Upper lobe of left lung (tissue), 6 donors: ENCODE results near the gene RAB21. TPM values are rescaled to one million over a fixed set of nuclear protein-coding genes. Genes with fewer than 3 reads are reported as not detected.

Source experiments
- ATAC-seq, 2 donors: fragments of 200-7000 bp; cut with Tn5 transposase; one replicate each; pipeline ENCODE4 v1.9.1; 2022; ENCODE audit warnings: mild to moderate bottlenecking in 2 of 2, moderate library complexity in 2 of 2; ENCODE audit not compliant: low FRiP score in 2 of 2
- DNase-seq, 2 donors: peaks; one replicate each; pipeline ENCODE4 v3.0.0-alpha.2; 2019 to 2020
- H3K27ac ChIP-seq, 4 donors: fragments of 200-600 bp; sonication (generic); one replicate each; pipeline ENCODE4 v1.5.1; 2016 to 2019
- H3K27me3 ChIP-seq, 4 donors: fragments of 200-600 bp; sonication (generic); one replicate each; pipeline ENCODE4 v1.5.1; 2017 to 2019
- H3K36me3 ChIP-seq, 4 donors: fragments of 200-600 bp; sonication (generic); one replicate each; pipeline ENCODE4 v1.5.1; 2016 to 2019
- H3K4me1 ChIP-seq, 4 donors: fragments of 200-600 bp; sonication (generic); one replicate each; pipeline ENCODE4 v1.5.1; 2018 to 2019
- H3K4me3 ChIP-seq, 4 donors: fragments of 200-600 bp; sonication (generic); one replicate each; pipeline ENCODE4 v1.5.1; 2017 to 2019; ENCODE audit warnings: mild to moderate bottlenecking in 2 of 4, moderate library complexity in 1 of 4
- H3K9me3 ChIP-seq, 4 donors: fragments of 200-600 bp; sonication (generic); one replicate each; pipeline ENCODE4 v1.5.1; 2018 to 2019
- CTCF ChIP-seq, 6 experiments: fragments of 450-650 bp in 4 of 6; fragments of 200-600 bp in 2 of 6; sonication (generic) in 2 of 6; IDR thresholded peaks; one replicate each; pipeline ENCODE4 v1.5.1; 2016 to 2019; ENCODE audit warnings: antibody characterized with exemption in 6 of 6
- EP300 ChIP-seq, 4 donors: sonication (generic); formaldehyde crosslinking; IDR thresholded peaks; one replicate each; pipeline ENCODE4 v1.5.1; 2017; ENCODE audit warnings: antibody characterized with exemption in 4 of 4, control low read depth in 2 of 4
- POLR2A ChIP-seq, 4 donors: fragments of 450-650 bp; IDR thresholded peaks; one replicate each; pipeline ENCODE4 v1.5.1; 2016 to 2017; ENCODE audit warnings: antibody characterized with exemption in 4 of 4, mild to moderate bottlenecking in 2 of 4
- POLR2AphosphoS5 ChIP-seq, 2 donors: sonication (generic); formaldehyde crosslinking; IDR thresholded peaks; one replicate each; pipeline ENCODE4 v1.5.1; 2017; ENCODE audit warnings: antibody characterized with exemption in 2 of 2
- WGBS, 2 donors: methylation state at CpG; one replicate each; pipeline ENCODE4 v1.1.5; 2017 to 2018; 5-methylcytosine and 5-hydroxymethylcytosine counted together
- total RNA-seq, 6 donors: library from RNA; depleted of rRNA in 4 of 6; stranded (reverse); fragments of >200 nt in 4 of 6; gene quantifications; one replicate each; pipeline versions ENCODE4 v1.1.0 to v1.2.1, GENCODE V29; 2016 to 2021
- donor health status: DM: no; HTN: no; CAD: no; lungs with moderate emphysema.
- donor health status: DM: no; HTN: yes; CAD: no; lungs with severe emphysema.

Gene RAB21
- total RNA-seq, 6 donors from 2014 or later: 9.4 to 78.7 (median 46.1) TPM

GRCh38 chr12:71749666-71750065 is 5.0 kb upstream of the RAB21 start:
- no peak overlapping the region for H3K27ac ChIP-seq
- DNase-seq (no peak), ATAC-seq (no peak)
- peaks cover 0 to 6% (median 3%) of the 10 kb centered on the region in 4 donors for H3K4me1 ChIP-seq
- WGBS, 2 donors: 77 to 97% methylated on average over 1 of the region's 1 CpG
- no peak overlapping the region for H3K4me3 ChIP-seq
- H3K36me3 ChIP-seq: no peaks in the 10 kb centered on the region
- no peaks in the 10 kb centered on the region for H3K27me3 ChIP-seq
- H3K9me3 ChIP-seq: no peaks in the 10 kb centered on the region
- TF ChIP-seq POLR2AphosphoS5 (IDR thresholded peaks at IDR 0.05) (no peak), CTCF (IDR thresholded peaks at IDR 0.05) (no peak), POLR2A (IDR thresholded peaks at IDR 0.05) (no peak), EP300 (IDR thresholded peaks at IDR 0.05) (no peak)

- Histone ChIP-seq H3K27me3 (no peaks in the 10 kb centered on the region), H3K4me3 (no peak overlapping the region), H3K36me3 (peaks cover 0 to under 1% (median 0%) of the 10 kb centered on the region in 4 donors), H3K27ac (no peak overlapping the region), H3K9me3 (peaks cover 0 to under 1% (median 0%) of the 10 kb centered on the region in 4 donors), H3K4me1 (peaks cover 16 to 26% (median 18%) of the 10 kb centered on the region in 4 donors)
- no peak for ATAC-seq
- TF ChIP-seq POLR2A (IDR thresholded peaks at IDR 0.05): no peak
- TF ChIP-seq POLR2AphosphoS5 (IDR thresholded peaks at IDR 0.05): no peak
- TF ChIP-seq CTCF (IDR thresholded peaks at IDR 0.05): no peak
- TF ChIP-seq EP300 (IDR thresholded peaks at IDR 0.05): no peak
- DNase-seq: no peak
- 85 to 100% methylated on average over 1 of the region's 1 CpG for WGBS, 2 donors
These were observed 1.8 kb upstream of the RAB21 start for GRCh38 chr12:71752891-71753290.

GRCh38 chr12:71755146-71755892 is 656 bp downstream of the RAB21 start:
- ATAC-seq: peak; percentile 47 to 64
- Histone ChIP-seq H3K36me3 (peaks cover 0 to 20% (median 3%) of the 10 kb centered on the region in 4 donors), H3K27ac (peak overlapping the region; percentile 96 to 99 (median 97)), H3K4me1 (peaks cover 16 to 33% (median 18%) of the 10 kb centered on the region in 4 donors), H3K9me3 (peaks cover 0 to 25% (median 16%) of the 10 kb centered on the region in 4 donors), H3K4me3 (peak overlapping the region; percentile 72 to 89 (median 76)), H3K27me3 (no peaks in the 10 kb centered on the region)
- 2 to 3% methylated on average over 13 to 21 of the region's 45 CpGs for WGBS, 2 donors
- TF ChIP-seq EP300 (IDR thresholded peaks at IDR 0.05) (no peak), POLR2A (IDR thresholded peaks at IDR 0.05) (peak in 1 of 4 donors; percentile 21), CTCF (IDR thresholded peaks at IDR 0.05) (no peak), POLR2AphosphoS5 (IDR thresholded peaks at IDR 0.05) (peak; percentile 21 to 22)
- peak in 1 of 2 donors; percentile 55 for DNase-seq

GRCh38 chr12:71756054-71756690 is 1.5 kb downstream of the RAB21 start:
- H3K27ac ChIP-seq: peak overlapping the region; percentile 96 to 99 (median 97)
- peaks cover 0 to 27% (median 3%) of the 10 kb centered on the region in 4 donors for H3K36me3 ChIP-seq
- H3K4me3 ChIP-seq: peak overlapping the region; percentile 72 to 89 (median 76)
- H3K4me1 ChIP-seq: peaks cover 16 to 33% (median 18%) of the 10 kb centered on the region in 4 donors
- 50 to 51% methylated on average over 5 of the region's 5 CpGs for WGBS, 2 donors
- TF ChIP-seq POLR2A (IDR thresholded peaks at IDR 0.05): no peak
- no peak for TF ChIP-seq POLR2AphosphoS5 (IDR thresholded peaks at IDR 0.05)
- no peak for TF ChIP-seq CTCF (IDR thresholded peaks at IDR 0.05)
- TF ChIP-seq EP300 (IDR thresholded peaks at IDR 0.05): no peak
- no peak for DNase-seq
- peaks cover 0 to 34% (median 21%) of the 10 kb centered on the region in 4 donors for H3K9me3 ChIP-seq
- no peaks in the 10 kb centered on the region for H3K27me3 ChIP-seq
- ATAC-seq: no peak
